Thyroid gland (tissue), 4 donors: ENCODE results near the gene INF2. TPM values are rescaled to one million over a fixed set of nuclear protein-coding genes. Genes with fewer than 3 reads are reported as not detected.

Experiments used
- DNase-seq, 2 donors: peaks; one replicate each; pipeline ENCODE4 v3.0.0-alpha.2; 2019
- H3K27ac ChIP-seq, 3 donors: fragments of 200-600 bp; sonication (generic); 1 replicate in 2 of 3; 2 replicates in 1 of 3; pipeline ENCODE4 v1.5.1; 2016 to 2019; ENCODE audit warnings: mild to moderate bottlenecking in 1 of 3, moderate library complexity in 1 of 3
- H3K27me3 ChIP-seq: fragments of 200-600 bp; sonication (generic); one replicate; pipeline ENCODE4 v1.5.1; 2019
- H3K36me3 ChIP-seq, 2 donors: fragments of 200-600 bp; sonication (generic); one replicate each; pipeline ENCODE4 v1.5.1; 2016 to 2019
- H3K4me1 ChIP-seq, 2 donors: fragments of 200-600 bp; sonication (generic); one replicate each; pipeline ENCODE4 v1.5.1; 2017 to 2019
- H3K4me3 ChIP-seq, 3 donors: fragments of 200-600 bp; sonication (generic); replicated peaks in 1 of 3; 1 replicate in 2 of 3; 2 replicates in 1 of 3; pipeline ENCODE4 v1.5.1; 2016; ENCODE audit warnings: mild to moderate bottlenecking in 1 of 3
- H3K9me3 ChIP-seq: fragments of 200-600 bp; sonication (generic); one replicate; pipeline ENCODE4 v1.5.1; 2017
- POLR2A ChIP-seq, 2 donors: fragments of 450-650 bp; IDR thresholded peaks; one replicate each; pipeline ENCODE4 v1.6.1; 2017; ENCODE audit warnings: antibody characterized with exemption in 2 of 2, mild to moderate bottlenecking in 2 of 2, moderate library complexity in 1 of 2
- WGBS, 2 donors: methylation state at CpG; one replicate each; pipeline ENCODE4 v1.1.5; 2017; 5-methylcytosine and 5-hydroxymethylcytosine counted together
- intact Hi-C: fragments of 100-400 bp; cut with DNase I; formaldehyde crosslinking; loops from one replicate; pipeline ENCODE4 v1.15.1; 2023
- total RNA-seq, 4 donors: library from RNA; depleted of rRNA; stranded (reverse); fragments of >200 nt; gene quantifications; one replicate each; pipeline ENCODE4 v1.2.3, GENCODE V29; 2016
- TF ChIP-seq, protein P1 (sequence below), 6 experiments: fragments of 200-600 bp in 3 of 6; fragments of 450-650 bp in 3 of 6; sonication (generic) in 3 of 6; IDR thresholded peaks; one replicate each; pipeline ENCODE4 v1.5.1; 2016 to 2019; ENCODE audit warnings: antibody characterized with exemption in 6 of 6, mild to moderate bottlenecking in 2 of 6, inconsistent platforms in 1 of 6, moderate library complexity in 1 of 6

Gene INF2
- total RNA-seq, 4 donors from 2014 or later, result 35.1 to 54.7 (median 42.5) TPM

DNA sequence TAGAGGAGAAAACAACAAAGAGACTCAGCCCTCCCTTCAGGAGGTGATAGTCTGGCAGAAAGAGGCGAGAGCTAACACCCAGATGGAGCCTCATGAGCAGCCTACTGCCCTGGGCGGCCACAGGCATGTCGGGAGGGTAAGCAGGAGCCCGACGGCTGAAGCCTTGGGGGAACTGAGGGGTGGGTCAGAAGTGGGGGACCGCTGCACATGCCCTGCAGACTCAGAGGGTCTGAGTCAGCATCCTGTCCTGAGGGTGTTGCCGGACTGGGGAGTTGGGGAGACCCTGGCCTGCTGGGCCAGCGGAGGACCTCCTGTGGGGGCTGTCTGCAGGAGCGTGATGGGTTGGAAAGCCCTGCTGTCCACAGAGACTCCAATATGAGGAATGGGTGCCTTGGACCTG is 15.9 kb upstream of the INF2 start:
- Histone ChIP-seq H3K9me3 (no peaks in the 10 kb centered on the region), H3K4me1 (peaks cover 14 to 18% of the 10 kb centered on the region in 2 donors), H3K36me3 (no peaks in the 10 kb centered on the region), H3K27ac (no peak overlapping the region), H3K27me3 (no peaks in the 10 kb centered on the region), H3K4me3 (no peak overlapping the region)
- WGBS, 2 donors, result 87% methylated on average over 8 of the region's 9 CpGs
- no peak for DNase-seq
- intact Hi-C loops, result no loop called here
- TF ChIP-seq POLR2A (IDR thresholded peaks at IDR 0.05), result no peak
- TF ChIP-seq, protein P1, sequence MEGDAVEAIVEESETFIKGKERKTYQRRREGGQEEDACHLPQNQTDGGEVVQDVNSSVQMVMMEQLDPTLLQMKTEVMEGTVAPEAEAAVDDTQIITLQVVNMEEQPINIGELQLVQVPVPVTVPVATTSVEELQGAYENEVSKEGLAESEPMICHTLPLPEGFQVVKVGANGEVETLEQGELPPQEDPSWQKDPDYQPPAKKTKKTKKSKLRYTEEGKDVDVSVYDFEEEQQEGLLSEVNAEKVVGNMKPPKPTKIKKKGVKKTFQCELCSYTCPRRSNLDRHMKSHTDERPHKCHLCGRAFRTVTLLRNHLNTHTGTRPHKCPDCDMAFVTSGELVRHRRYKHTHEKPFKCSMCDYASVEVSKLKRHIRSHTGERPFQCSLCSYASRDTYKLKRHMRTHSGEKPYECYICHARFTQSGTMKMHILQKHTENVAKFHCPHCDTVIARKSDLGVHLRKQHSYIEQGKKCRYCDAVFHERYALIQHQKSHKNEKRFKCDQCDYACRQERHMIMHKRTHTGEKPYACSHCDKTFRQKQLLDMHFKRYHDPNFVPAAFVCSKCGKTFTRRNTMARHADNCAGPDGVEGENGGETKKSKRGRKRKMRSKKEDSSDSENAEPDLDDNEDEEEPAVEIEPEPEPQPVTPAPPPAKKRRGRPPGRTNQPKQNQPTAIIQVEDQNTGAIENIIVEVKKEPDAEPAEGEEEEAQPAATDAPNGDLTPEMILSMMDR (IDR thresholded peaks at IDR 0.05), result no peak

DNA sequence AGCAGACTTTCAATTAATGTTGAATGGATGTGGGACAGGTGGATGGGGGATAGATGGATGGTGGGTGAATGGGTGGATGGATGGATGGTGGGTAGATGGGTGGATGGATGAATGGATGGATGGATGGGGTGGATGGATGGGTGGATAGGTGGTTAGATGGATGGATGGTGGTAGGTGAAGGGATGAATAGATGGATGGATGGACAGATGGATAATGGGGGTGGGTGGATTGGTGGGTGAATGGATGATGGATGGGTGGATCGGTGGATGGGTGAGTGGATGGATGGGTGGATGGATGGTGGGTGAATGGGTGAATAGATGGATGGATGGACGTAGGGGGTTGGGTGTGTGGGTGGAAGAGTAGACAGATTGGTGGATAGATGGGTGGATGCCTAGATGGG is 14.0 kb upstream of the INF2 start:
- Histone ChIP-seq H3K27me3 (no peaks in the 10 kb centered on the region), H3K27ac (no peak overlapping the region), H3K9me3 (no peaks in the 10 kb centered on the region), H3K4me1 (peaks cover 24% of the 10 kb centered on the region in 2 donors), H3K4me3 (no peak overlapping the region), H3K36me3 (no peaks in the 10 kb centered on the region)
- TF ChIP-seq, protein P1 (IDR thresholded peaks at IDR 0.05), result no peak
- no peak for TF ChIP-seq POLR2A (IDR thresholded peaks at IDR 0.05)
- intact Hi-C loops, result no loop called here
- whole genome bisulfite sequencing, 2 donors, result 92 to 98% methylated on average over 2 of the region's 2 CpGs
- no peak for DNase-seq

DNA sequence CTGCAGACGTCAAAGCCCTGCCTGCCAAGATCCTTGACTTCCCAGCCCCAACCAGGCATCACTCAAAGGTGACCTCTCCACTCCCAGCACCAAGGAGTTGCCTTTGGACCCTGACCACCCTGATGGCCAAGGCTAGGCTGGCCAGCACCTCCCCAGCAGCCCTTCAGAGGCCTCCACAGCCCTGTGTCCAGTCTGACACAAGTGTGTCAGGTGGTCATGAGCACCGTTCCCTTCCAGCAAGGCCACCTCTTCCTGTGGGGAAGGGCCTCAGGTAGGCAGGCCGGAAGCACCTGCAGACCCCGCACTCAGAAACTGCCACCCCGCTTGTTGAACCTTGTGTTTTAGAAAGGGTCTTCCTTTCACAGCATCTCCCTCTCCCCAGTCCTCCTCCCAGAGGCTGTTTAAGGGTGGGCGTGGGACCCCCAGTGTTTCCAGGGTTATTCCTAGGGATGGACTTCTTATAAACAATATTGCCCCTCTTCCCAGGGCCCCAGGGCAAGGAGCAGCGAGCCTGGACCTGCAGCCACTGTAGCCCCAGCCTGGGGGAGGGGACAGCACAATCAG is 13.2 kb upstream of the INF2 start:
- intact Hi-C loops, result no loop called here
- no peak for TF ChIP-seq POLR2A (IDR thresholded peaks at IDR 0.05)
- TF ChIP-seq, protein P1 (IDR thresholded peaks at IDR 0.05), result no peak
- H3K9me3 ChIP-seq, result no peaks in the 10 kb centered on the region
- H3K27me3 ChIP-seq, result no peaks in the 10 kb centered on the region
- DNase-seq, result no peak
- no peak overlapping the region for H3K27ac ChIP-seq
- no peak overlapping the region for H3K4me3 ChIP-seq
- H3K36me3 ChIP-seq, result no peaks in the 10 kb centered on the region
- 92 to 100% methylated on average over 5 to 7 of the region's 7 CpGs for WGBS, 2 donors
- peaks cover 27 to 32% of the 10 kb centered on the region in 2 donors for H3K4me1 ChIP-seq

DNA sequence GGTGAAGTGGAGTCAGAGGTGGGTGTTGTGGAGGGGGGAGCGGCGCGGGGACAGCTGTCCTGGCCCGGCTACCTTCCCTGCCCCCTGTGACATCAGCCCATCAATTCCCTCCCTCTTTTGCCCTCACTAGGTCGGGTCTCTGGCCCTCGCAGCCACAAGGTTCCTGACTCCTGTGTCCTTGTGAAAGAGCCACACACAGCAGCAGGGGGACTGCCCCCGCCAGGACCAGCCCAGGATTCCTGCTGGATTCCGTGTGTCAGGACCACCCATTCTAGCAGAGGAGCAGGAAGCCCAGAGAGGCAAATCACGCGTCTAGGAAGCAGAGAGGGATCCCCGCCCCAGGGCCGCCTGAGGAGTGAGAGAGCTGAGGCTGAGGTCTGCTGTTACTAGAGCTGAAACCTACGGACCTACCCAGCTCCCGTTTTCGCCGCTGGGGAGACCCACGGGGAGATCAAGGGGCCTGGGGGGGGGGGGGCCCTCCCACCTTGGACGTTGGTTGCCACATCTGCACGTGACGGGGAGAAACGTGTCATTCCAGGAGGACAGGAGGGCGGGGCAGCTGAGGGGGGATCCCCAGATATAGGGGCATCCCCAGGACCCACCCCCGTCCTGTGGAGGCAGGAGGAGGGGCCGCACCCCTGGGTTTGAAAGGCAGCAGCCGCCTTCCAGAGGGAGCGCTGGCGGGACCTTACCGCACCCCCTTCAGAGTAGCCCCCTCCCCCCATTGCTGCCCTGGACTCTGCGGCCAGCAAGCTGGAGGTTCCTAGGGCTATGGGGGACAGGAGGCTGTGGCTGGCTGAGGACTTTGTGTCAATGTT is 12.5 kb upstream of the INF2 start:
- H3K27ac ChIP-seq, result peak overlapping the region; percentile 76 to 81 (median 81)
- H3K9me3 ChIP-seq, result no peaks in the 10 kb centered on the region
- intact Hi-C loops, result no loop called here
- no peaks in the 10 kb centered on the region for H3K36me3 ChIP-seq
- WGBS, 2 donors, result 39 to 44% methylated on average over 10 to 17 of the region's 29 CpGs
- TF ChIP-seq POLR2A (IDR thresholded peaks at IDR 0.05), result no peak
- TF ChIP-seq, protein P1 (IDR thresholded peaks at IDR 0.05), result no peak
- DNase-seq, result peak; percentile 29 to 39
- peaks cover 27 to 39% of the 10 kb centered on the region in 2 donors for H3K4me1 ChIP-seq
- H3K4me3 ChIP-seq, result peak overlapping the region in 1 of 3 donors; percentile 43
- no peaks in the 10 kb centered on the region for H3K27me3 ChIP-seq
